BJ (cell line): ENCODE data around the gene RANBP3. TPM values are rescaled to one million over a fixed set of nuclear protein-coding genes. Genes with fewer than 3 reads are reported as not detected.

Experiments
- CTCF ChIA-PET: fragments of 350-600 bp; formaldehyde crosslinking; extraction: SDS; loops from one replicate; lab custom pipeline; 2021; ENCODE audit warnings: antibody characterized with exemption, inconsistent platforms; lab: Yijun Ruan, JAX
- POLR2A ChIA-PET: fragments of 300-600 bp; sonication (Branson Sonifier 250); formaldehyde crosslinking; extraction: SDS; loops from one replicate; lab custom pipeline; 2021; ENCODE audit warnings: antibody characterized with exemption; lab: Charles Lee
- DNase-seq: peaks from one replicate; pipeline ENCODE4 v3.0.0-alpha.2; 2011; ENCODE audit warnings: low read depth
- H3K27me3 ChIP-seq: 2 replicates; pipeline ENCODE4 v1.6.0; 2011; ENCODE audit warnings: low read length; ENCODE audit not compliant: control insufficient read depth, insufficient read depth
- H3K36me3 ChIP-seq: 2 replicates; pipeline ENCODE4 v1.5.1; 2011; ENCODE audit warnings: low read length; ENCODE audit not compliant: control insufficient read depth, insufficient read depth
- H3K4me3 ChIP-seq: 2 replicates; pipeline ENCODE4 v1.5.1; 2011; ENCODE audit warnings: low read depth, mild to moderate bottlenecking, control low read depth, low read length
- CTCF ChIP-seq: IDR thresholded peaks from 2 replicates; pipeline ENCODE4 v1.5.1; 2011; ENCODE audit warnings: low read depth, mild to moderate bottlenecking, control low read depth, inconsistent platforms, low read length, moderate library complexity; ENCODE audit not compliant: insufficient read depth
- polyA plus RNA-seq: library from polyadenylated mRNA; depleted of rRNA; stranded (reverse); fragments of >200 nt; gene quantifications from 2 replicates; pipeline ENCODE4 v1.2.3, GENCODE V29; 2011

The RANBP3 gene
- polyA plus RNA-seq, 1 experiment: 68.6 TPM

GRCh38 chr19:5897189-5897969, 80.6 kb downstream of the RANBP3 start:
- CTCF ChIA-PET: interaction anchor here (0.6 to 2.2 kb wide), 2 partner anchors 14 to 94 kb away, joined by 3 to 12 read pairs; no protein-coding TSS in a partner anchor
- Histone ChIP-seq H3K27me3 (no peaks in the 10 kb centered on the region), H3K4me3 (no peak overlapping the region), H3K36me3 (peaks cover 23% of the 10 kb centered on the region)
- POLR2A ChIA-PET: no interaction called here
- DNase-seq: no peak
- TF ChIP-seq CTCF: no peak

- H3K36me3 ChIP-seq: peaks cover 23% of the 10 kb centered on the region
- no peak for TF ChIP-seq CTCF
- no peak overlapping the region for H3K4me3 ChIP-seq
- ChIA-PET POLR2A (no interaction called here), CTCF (interaction anchor here (0.6 to 2.2 kb wide), 2 partner anchors 13 to 93 kb away, joined by 3 to 12 read pairs; no protein-coding TSS in a partner anchor)
- no peak for DNase-seq
- H3K27me3 ChIP-seq: no peaks in the 10 kb centered on the region
Observed at GRCh38 chr19:5896365-5897076, 81.4 kb downstream of the RANBP3 start.

GRCh38 chr19:5895890-5896289, 82.0 kb downstream of the RANBP3 start:
- Histone ChIP-seq H3K27me3 (no peaks in the 10 kb centered on the region), H3K36me3 (peaks cover 21% of the 10 kb centered on the region), H3K4me3 (no peak overlapping the region)
- ChIA-PET POLR2A (no interaction called here), CTCF (interaction anchor here (1.1 kb wide), 1 partner anchor 92 kb away, joined by 4 read pairs; the partner anchor contains the start of gene NRTN)
- no peak for TF ChIP-seq CTCF
- DNase-seq: no peak

- ChIA-PET CTCF (interaction anchor here (1.1 kb wide), 1 partner anchor 91 kb away, joined by 4 read pairs; the partner anchor contains the start of gene NRTN), POLR2A (no interaction called here)
- TF ChIP-seq CTCF: no peak
- no peaks in the 10 kb centered on the region for H3K27me3 ChIP-seq
- DNase-seq: no peak
- H3K36me3 ChIP-seq: peaks cover 21% of the 10 kb centered on the region
- no peak overlapping the region for H3K4me3 ChIP-seq
Observed at GRCh38 chr19:5895409-5895808, 82.5 kb downstream of the RANBP3 start.
